ENCODE measurements around the gene DOCK4. TPM values are rescaled to one million over a fixed set of nuclear protein-coding genes. Genes with fewer than 3 reads are reported as not detected.

The DOCK4 gene
- total and polyA plus RNA-seq, 3 donors from 2014 or later = 5.4 to 17.1 (median 12.4) TPM

DNA sequence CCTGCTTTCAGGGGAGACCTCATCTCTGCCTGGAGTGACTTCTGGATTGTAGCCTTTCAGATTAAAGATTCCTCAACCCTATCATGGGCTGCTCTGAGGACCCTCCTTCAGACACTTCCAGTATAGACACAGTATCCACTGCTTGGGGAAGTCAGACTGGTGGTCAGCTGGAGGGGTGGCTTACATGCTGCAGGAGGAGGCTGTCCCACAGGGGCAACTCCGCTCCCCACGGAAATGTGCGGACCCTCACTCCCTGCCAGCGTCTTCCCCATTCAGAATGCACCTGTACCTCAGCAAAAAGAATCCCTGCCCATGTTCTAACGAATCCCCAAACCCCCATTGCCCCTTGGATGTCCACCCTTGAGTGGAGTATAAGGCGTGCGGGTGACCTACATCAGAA, 95.5 kb downstream of the DOCK4 start:
- H3K36me3 ChIP-seq (ENCODE audit: low read depth, missing control alignments) = no peaks in the 10 kb centered on the region
- TF ChIP-seq POLR2A (IDR thresholded peaks at IDR 0.05) = no peak
- TF ChIP-seq, protein P1, sequence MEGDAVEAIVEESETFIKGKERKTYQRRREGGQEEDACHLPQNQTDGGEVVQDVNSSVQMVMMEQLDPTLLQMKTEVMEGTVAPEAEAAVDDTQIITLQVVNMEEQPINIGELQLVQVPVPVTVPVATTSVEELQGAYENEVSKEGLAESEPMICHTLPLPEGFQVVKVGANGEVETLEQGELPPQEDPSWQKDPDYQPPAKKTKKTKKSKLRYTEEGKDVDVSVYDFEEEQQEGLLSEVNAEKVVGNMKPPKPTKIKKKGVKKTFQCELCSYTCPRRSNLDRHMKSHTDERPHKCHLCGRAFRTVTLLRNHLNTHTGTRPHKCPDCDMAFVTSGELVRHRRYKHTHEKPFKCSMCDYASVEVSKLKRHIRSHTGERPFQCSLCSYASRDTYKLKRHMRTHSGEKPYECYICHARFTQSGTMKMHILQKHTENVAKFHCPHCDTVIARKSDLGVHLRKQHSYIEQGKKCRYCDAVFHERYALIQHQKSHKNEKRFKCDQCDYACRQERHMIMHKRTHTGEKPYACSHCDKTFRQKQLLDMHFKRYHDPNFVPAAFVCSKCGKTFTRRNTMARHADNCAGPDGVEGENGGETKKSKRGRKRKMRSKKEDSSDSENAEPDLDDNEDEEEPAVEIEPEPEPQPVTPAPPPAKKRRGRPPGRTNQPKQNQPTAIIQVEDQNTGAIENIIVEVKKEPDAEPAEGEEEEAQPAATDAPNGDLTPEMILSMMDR (IDR thresholded peaks at IDR 0.05) = no peak
- WGBS, 2 donors = 97 to 98% methylated on average over 6 to 7 of the region's 7 CpGs
- DNase-seq = no peak
- intact Hi-C loops (cut with DNase I; ENCODE audit: low total_unique reads) = no loop called here
- H3K4me1 ChIP-seq = peaks cover 4% of the 10 kb centered on the region
- no peaks in the 10 kb centered on the region for H3K27me3 ChIP-seq
- no peak overlapping the region for H3K4me3 ChIP-seq
- H3K9me3 ChIP-seq = no peaks in the 10 kb centered on the region
- H3K27ac ChIP-seq = no peak overlapping the region

DNA sequence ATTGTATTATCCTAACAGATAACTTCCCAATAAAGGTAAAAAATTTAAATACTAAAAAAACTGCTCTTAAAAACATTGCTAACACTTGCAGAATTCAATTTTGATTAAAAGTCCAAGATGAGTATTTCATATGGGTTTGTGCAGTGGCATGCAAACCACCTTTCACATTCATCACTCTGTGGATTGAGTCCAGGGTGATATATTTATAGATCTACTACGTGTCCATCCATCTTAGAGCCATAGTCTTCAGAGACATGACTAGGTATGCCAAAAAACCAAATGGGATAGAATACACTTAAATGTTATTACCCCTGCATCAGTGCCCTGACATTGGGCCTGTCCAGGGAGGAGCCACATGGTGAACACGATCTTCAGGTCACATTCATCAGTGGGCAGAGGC, 96.0 kb downstream of the DOCK4 start:
- Histone ChIP-seq H3K27ac (no peak overlapping the region), H3K9me3 (no peaks in the 10 kb centered on the region), H3K4me1 (peaks cover 4% of the 10 kb centered on the region), H3K36me3 (ENCODE audit: low read depth, missing control alignments) (no peaks in the 10 kb centered on the region), H3K27me3 (no peaks in the 10 kb centered on the region), H3K4me3 (no peak overlapping the region)
- no peak for DNase-seq
- TF ChIP-seq POLR2A (IDR thresholded peaks at IDR 0.05) = no peak
- TF ChIP-seq, protein P1 (IDR thresholded peaks at IDR 0.05) = no peak
- intact Hi-C loops (cut with DNase I; ENCODE audit: low total_unique reads) = no loop called here
- WGBS, 2 donors = 72 to 75% methylated on average over 2 of the region's 2 CpGs

DNA sequence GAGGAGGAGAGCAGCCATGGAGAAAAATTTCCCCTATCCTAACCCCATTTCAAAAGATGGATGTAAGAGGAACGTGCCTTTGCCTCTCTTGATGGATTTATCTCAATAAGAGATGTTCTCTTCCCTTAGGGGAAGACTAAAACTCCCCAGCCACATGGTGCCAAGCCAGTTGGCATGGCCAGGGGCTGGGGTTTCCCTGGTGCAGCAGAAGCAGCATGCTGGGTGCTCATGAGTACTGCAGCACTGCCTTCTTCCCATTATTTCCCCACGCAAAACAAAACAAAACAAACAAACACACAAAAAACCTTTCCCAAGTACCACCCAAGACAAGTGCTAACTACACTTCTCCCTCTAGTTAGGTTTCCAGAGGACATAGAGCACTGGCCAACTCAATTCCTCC, 97.2 kb downstream of the DOCK4 start:
- no peak for DNase-seq
- Histone ChIP-seq H3K27me3 (no peaks in the 10 kb centered on the region), H3K4me3 (no peak overlapping the region), H3K36me3 (ENCODE audit: low read depth, missing control alignments) (no peaks in the 10 kb centered on the region), H3K4me1 (peaks cover 4% of the 10 kb centered on the region), H3K9me3 (no peaks in the 10 kb centered on the region), H3K27ac (no peak overlapping the region)
- TF ChIP-seq, protein P1 (IDR thresholded peaks at IDR 0.05) = no peak
- no peak for TF ChIP-seq POLR2A (IDR thresholded peaks at IDR 0.05)
- intact Hi-C loops (cut with DNase I; ENCODE audit: low total_unique reads) = no loop called here
- 38% methylated on average over 2 of the region's 2 CpGs for WGBS, 2 donors

DNA sequence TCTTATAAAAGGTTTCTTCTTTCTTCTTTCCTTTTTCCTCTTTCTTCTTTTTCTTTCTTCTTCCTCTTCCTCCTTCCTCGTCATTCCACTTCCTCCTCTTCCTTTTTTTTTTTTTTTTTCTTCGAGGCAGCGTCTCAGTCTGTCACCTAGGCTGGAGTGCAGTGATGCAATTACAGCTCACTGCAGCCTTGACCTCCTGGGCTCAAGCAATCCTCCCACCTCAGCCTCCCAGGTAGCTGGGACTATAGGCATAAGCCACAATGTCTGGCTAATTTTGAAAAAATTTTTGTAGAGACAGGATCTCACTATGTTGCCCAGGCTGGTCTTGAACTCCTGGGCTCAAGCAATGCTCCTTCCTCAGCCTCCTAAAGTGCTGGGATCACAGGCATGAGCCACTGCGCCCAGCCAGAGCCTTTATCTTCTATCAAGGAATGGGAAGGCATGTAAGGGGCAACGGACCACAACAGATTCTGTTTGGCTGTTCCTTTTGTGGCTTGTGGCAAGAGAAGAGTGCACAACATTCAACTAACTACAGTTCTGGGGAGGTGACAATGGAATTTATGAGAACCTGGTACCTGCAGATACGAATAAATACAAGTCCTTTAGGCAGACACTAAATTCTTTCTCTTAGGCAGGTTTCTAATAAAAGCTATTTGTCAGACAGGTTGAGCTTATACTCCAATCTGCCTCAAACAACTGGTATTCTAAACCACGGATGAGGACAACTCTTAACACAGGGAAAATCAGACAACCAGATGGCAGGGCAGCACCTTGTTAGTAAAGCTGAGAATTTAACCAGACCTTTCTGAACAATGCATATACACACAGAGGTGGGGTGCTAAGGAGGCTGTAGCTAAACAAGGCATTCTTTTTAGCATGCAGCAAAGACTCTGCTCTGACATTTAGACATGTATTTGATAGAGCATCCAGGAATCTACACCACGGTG, 100.3 kb downstream of the DOCK4 start:
- 81 to 83% methylated on average over 8 of the region's 8 CpGs for WGBS, 2 donors
- no peaks in the 10 kb centered on the region for H3K9me3 ChIP-seq
- no peaks in the 10 kb centered on the region for H3K36me3 ChIP-seq (ENCODE audit: low read depth, missing control alignments)
- H3K4me3 ChIP-seq = no peak overlapping the region
- intact Hi-C loops (cut with DNase I; ENCODE audit: low total_unique reads) = no loop called here
- no peaks in the 10 kb centered on the region for H3K27me3 ChIP-seq
- DNase-seq = no peak
- TF ChIP-seq, protein P1 (IDR thresholded peaks at IDR 0.05) = no peak
- no peak for TF ChIP-seq POLR2A (IDR thresholded peaks at IDR 0.05)
- no peak overlapping the region for H3K27ac ChIP-seq
- no peaks in the 10 kb centered on the region for H3K4me1 ChIP-seq

Data from testis (tissue), 3 donors.